Measurements from ENCODE around the gene LY6G6C. TPM values are rescaled to one million over a fixed set of nuclear protein-coding genes. Genes with fewer than 3 reads are reported as not detected.
A peak's percentile ranks its signal among the peaks of the same experiment; 100 is the strongest.

Gene LY6G6C
- total RNA-seq, 1 experiment from 2014 or later: not detected

- Histone ChIP-seq H3K9ac (ENCODE audit: extremely low read depth, insufficient read length, low read length) (peak within 1 kb of the TSS; percentile 40), H2BK5ac (ENCODE audit: insufficient read length, low read length) (no peak within 1 kb of the TSS), H3K23ac (ENCODE audit: insufficient read length, low read depth, low read length) (no peak within 1 kb of the TSS), H2BK120ac (ENCODE audit: low read depth, low read length, poor library complexity, severe bottlenecking) (no peak within 1 kb of the TSS), H2AFZ (ENCODE audit: low read length) (no peak within 1 kb of the TSS), H2BK12ac (ENCODE audit: insufficient read length, low read depth, low read length) (no peak within 1 kb of the TSS), H3K18ac (ENCODE audit: insufficient read length, low read depth, low read length) (no peak within 1 kb of the TSS), H3K4ac (ENCODE audit: low read depth, low read length) (no peak within 1 kb of the TSS), H3K14ac (ENCODE audit: insufficient read depth, low read length) (peak within 1 kb of the TSS; percentile 7), H4K20me1 (ENCODE audit: control insufficient read depth, insufficient read depth, insufficient read length) (no peaks in the 10 kb centered on the region), H3K27me3 (ENCODE audit: insufficient read depth, low read length) (no peaks in the 10 kb centered on the region), H2BK15ac (ENCODE audit: low read depth, low read length) (no peak within 1 kb of the TSS), H2BK20ac (ENCODE audit: low read depth, low read length, poor library complexity, severe bottlenecking) (no peak within 1 kb of the TSS), H3K4me2 (ENCODE audit: insufficient read depth, insufficient read length, low read length) (peak within 1 kb of the TSS; percentile 87), H3K4me1 (ENCODE audit: insufficient read depth, low read length) (peaks cover 16% of the 10 kb centered on the region), H4K5ac (ENCODE audit: insufficient read length, low read depth, low read length) (no peak within 1 kb of the TSS), H3K9me3 (ENCODE audit: control insufficient read depth, low read depth, low read length) (no peaks in the 10 kb centered on the region), H4K8ac (replicated peaks; ENCODE audit: insufficient read length, low read depth, low read length) (no peak within 1 kb of the TSS), H4K91ac (ENCODE audit: insufficient read length, low read depth, low read length) (no peak within 1 kb of the TSS), H3K27ac (ENCODE audit: insufficient read length, low read depth, low read length) (no peak within 1 kb of the TSS), H2AK5ac (ENCODE audit: insufficient read length, low read length) (no peak within 1 kb of the TSS), H3K56ac (ENCODE audit: insufficient read length, low read depth, low read length) (no peak within 1 kb of the TSS), H3T11ph (ENCODE audit: low read length) (no peak within 1 kb of the TSS), H3K23me2 (ENCODE audit: insufficient read length, low read depth, low read length, poor library complexity, severe bottlenecking) (peaks cover 32% of the 10 kb centered on the region), H3K79me2 (ENCODE audit: insufficient read depth, low read length) (peaks cover 6% of the 10 kb centered on the region; the same call in 1 of the 2 replicates), H3K79me1 (ENCODE audit: insufficient read depth, low read depth, low read length, poor library complexity, severe bottlenecking) (no peaks in the 10 kb centered on the region)
- peak; percentile 88 for DNase-seq
- H3K4me3 Mint-ChIP-seq: peak within 1 kb of the TSS; percentile 91 to 98
- no CpG with 5 or more reads among the region's 24 CpGs for WGBS (ENCODE audit: extremely low coverage, insufficient read length, low lambda C conversion rate)
- no peaks in the 10 kb centered on the region for H3K9me3 Mint-ChIP-seq
- H3K4me1 Mint-ChIP-seq: peaks cover 44 to 54% of the 10 kb centered on the region in 2 experiments
- peaks cover 33 to 36% (median 36%) of the 10 kb centered on the region in 3 experiments for H3K36me3 Mint-ChIP-seq (ENCODE audit: insufficient read depth in 1 of 3, low read depth in 3 of 3)
- no peak for TF ChIP-seq CTCF (conservative IDR thresholded peaks at IDR 0.05)
- peak within 1 kb of the TSS; percentile 81 to 97 (median 89); a peak in 6 of 7 replicates for H3K27ac Mint-ChIP-seq
- no peaks in the 10 kb centered on the region for H3K27me3 Mint-ChIP-seq (ENCODE audit: low read depth)
Observed at GRCh38 chr6:31736021-31736767, 14.6 kb upstream of the LY6G6C start, which contains the start of gene CLIC1. Gene CLIC1 (minus strand): TSS chr6:31736530. CDS start chr6:31736300, 230 bp downstream.

Measured in H9 (cell line).